ENCODE results near the gene IFNL1. TPM values are rescaled to one million over a fixed set of nuclear protein-coding genes. Genes with fewer than 3 reads are reported as not detected.

The IFNL1 gene
- total RNA-seq, 1 donor from 2014 or later, result not detected

- no peak for TF ChIP-seq CTCF (IDR thresholded peaks at IDR 0.05; ENCODE audit: unreplicated experiment)
- H3K27ac Mint-ChIP-seq (ENCODE audit: unreplicated experiment), result peak overlapping the region; percentile 94
- H3K27me3 Mint-ChIP-seq (ENCODE audit: unreplicated experiment), result peaks cover 20% of the 10 kb centered on the region
- no peaks in the 10 kb centered on the region for H3K9me3 Mint-ChIP-seq (ENCODE audit: unreplicated experiment)
- H3K36me3 Mint-ChIP-seq (ENCODE audit: low read depth, unreplicated experiment), result peaks cover 14% of the 10 kb centered on the region
- peak overlapping the region; percentile 98 for H3K4me3 Mint-ChIP-seq (ENCODE audit: unreplicated experiment)
- peaks cover 42% of the 10 kb centered on the region for H3K4me1 Mint-ChIP-seq (ENCODE audit: unreplicated experiment)
- DNase-seq (ENCODE audit: low spot score), result peak; percentile 31
Measured at GRCh38 chr19:39341129-39341718, 45.0 kb downstream of the IFNL1 start.

GRCh38 chr19:39341719-39342604, 45.8 kb downstream of the IFNL1 start, which contains the start of gene SAMD4B:
Gene SAMD4B, plus strand, starts transcription at chr19:39342421. Its CDS starts 14,473 bp downstream, at chr19:39356894.
- TF ChIP-seq CTCF (IDR thresholded peaks at IDR 0.05; ENCODE audit: unreplicated experiment), result peak; percentile 65
- peaks cover 14% of the 10 kb centered on the region for H3K36me3 Mint-ChIP-seq (ENCODE audit: low read depth, unreplicated experiment)
- peak within 1 kb of the TSS; percentile 94 for H3K27ac Mint-ChIP-seq (ENCODE audit: unreplicated experiment)
- H3K27me3 Mint-ChIP-seq (ENCODE audit: unreplicated experiment), result peaks cover 20% of the 10 kb centered on the region
- no peaks in the 10 kb centered on the region for H3K9me3 Mint-ChIP-seq (ENCODE audit: unreplicated experiment)
- peak; percentile 99 for DNase-seq (ENCODE audit: low spot score)
- H3K4me3 Mint-ChIP-seq (ENCODE audit: unreplicated experiment), result peak within 1 kb of the TSS; percentile 98
- peaks cover 41% of the 10 kb centered on the region for H3K4me1 Mint-ChIP-seq (ENCODE audit: unreplicated experiment)

- Mint-ChIP-seq H3K36me3 (ENCODE audit: low read depth, unreplicated experiment) (peaks cover 19% of the 10 kb centered on the region), H3K27ac (ENCODE audit: unreplicated experiment) (peak overlapping the region; percentile 74), H3K4me1 (ENCODE audit: unreplicated experiment) (peaks cover 37% of the 10 kb centered on the region), H3K9me3 (ENCODE audit: unreplicated experiment) (no peaks in the 10 kb centered on the region), H3K27me3 (ENCODE audit: unreplicated experiment) (peaks cover 20% of the 10 kb centered on the region), H3K4me3 (ENCODE audit: unreplicated experiment) (peak overlapping the region; percentile 95)
- peak; percentile 18 for DNase-seq (ENCODE audit: low spot score)
- no peak for TF ChIP-seq CTCF (IDR thresholded peaks at IDR 0.05; ENCODE audit: unreplicated experiment)
Measured at GRCh38 chr19:39342647-39343305, 46.6 kb downstream of the IFNL1 start.

- H3K27ac Mint-ChIP-seq (ENCODE audit: unreplicated experiment), result no peak overlapping the region
- TF ChIP-seq CTCF (IDR thresholded peaks at IDR 0.05; ENCODE audit: unreplicated experiment), result no peak
- peaks cover 20% of the 10 kb centered on the region for H3K27me3 Mint-ChIP-seq (ENCODE audit: unreplicated experiment)
- peaks cover 29% of the 10 kb centered on the region for H3K36me3 Mint-ChIP-seq (ENCODE audit: low read depth, unreplicated experiment)
- H3K4me3 Mint-ChIP-seq (ENCODE audit: unreplicated experiment), result no peak overlapping the region
- peaks cover 32% of the 10 kb centered on the region for H3K4me1 Mint-ChIP-seq (ENCODE audit: unreplicated experiment)
- H3K9me3 Mint-ChIP-seq (ENCODE audit: unreplicated experiment), result no peaks in the 10 kb centered on the region
- no peak for DNase-seq (ENCODE audit: low spot score)
Measured at GRCh38 chr19:39345956-39346355, 49.7 kb downstream of the IFNL1 start.

Data from endothelial cell (in vitro differentiated cells).